Sigmoid colon (tissue), 4 donors: Measurements from ENCODE around the gene MAP4K5.

Source experiments
- CTCF ChIP-seq, 4 experiments: fragments of 450-650 bp in 3 of 4; fragments of 200-600 bp in 1 of 4; IDR thresholded peaks; one replicate each; pipeline ENCODE4 v1.5.1; 2016 to 2019; ENCODE audit warnings: antibody characterized with exemption in 4 of 4, mild to moderate bottlenecking in 3 of 4, moderate library complexity in 2 of 4
- EP300 ChIP-seq, 4 donors: sonication (generic); formaldehyde crosslinking; IDR thresholded peaks; one replicate each; pipeline ENCODE4 v1.6.1; 2017; ENCODE audit warnings: antibody characterized with exemption in 4 of 4
- POLR2A ChIP-seq, 2 donors: fragments of 450-650 bp; IDR thresholded peaks; one replicate each; pipeline ENCODE4 v1.6.1; 2016; ENCODE audit warnings: antibody characterized with exemption in 2 of 2, mild to moderate bottlenecking in 2 of 2, moderate library complexity in 2 of 2
- POLR2AphosphoS5 ChIP-seq, 4 donors: sonication (generic); formaldehyde crosslinking; IDR thresholded peaks; one replicate each; pipeline ENCODE4 v1.6.1; 2017; ENCODE audit warnings: antibody characterized with exemption in 4 of 4

- TF ChIP-seq POLR2A (IDR thresholded peaks at IDR 0.05) = no peak
- no peak for TF ChIP-seq CTCF (IDR thresholded peaks at IDR 0.05)
- no peak for TF ChIP-seq EP300 (IDR thresholded peaks at IDR 0.05)
- no peak for TF ChIP-seq POLR2AphosphoS5 (IDR thresholded peaks at IDR 0.05)
These were observed 114.5 kb downstream of the MAP4K5 start for GRCh38 chr14:50417853-50418252.
